WTC11 (cell line): ENCODE results near the gene MCM6. TPM values are rescaled to one million over a fixed set of nuclear protein-coding genes. Genes with fewer than 3 reads are reported as not detected.
"Not testable (repeated sequence)": the region's sequence is repeated elsewhere in the genome, so short reads cannot be mapped to it uniquely, and the experiment has no call there.

Experiments used
- ATAC-seq: fragments of 200-7000 bp; cut with Tn5 transposase; 2 replicates; pipeline ENCODE4 v1.10.0; 2021; ENCODE audit warnings: mild to moderate bottlenecking, moderate library complexity
- CTCF ChIA-PET: fragments of 300-600 bp; sonication (Branson Sonifier 250); formaldehyde crosslinking; loops from one replicate; lab custom pipeline; 2021; ENCODE audit warnings: antibody characterized with exemption; lab: Charles Lee
- POLR2A ChIA-PET: fragments of 350-600 bp; sonication (Branson Sonifier 250); formaldehyde crosslinking; loops from one replicate; lab custom pipeline; 2021; ENCODE audit warnings: antibody characterized with exemption; lab: Charles Lee
- DNase-seq: peaks from one replicate; pipeline ENCODE4 v3.0.0; 2021; ENCODE audit warnings: low spot score
- H3K27ac Mint-ChIP-seq: 2 replicates; pipeline ENCODE4 v1.8.0; 2021; ENCODE audit warnings: mixed read lengths
- H3K27me3 Mint-ChIP-seq: 2 replicates; pipeline ENCODE4 v1.8.0; 2021; ENCODE audit warnings: low read depth, mild to moderate bottlenecking, moderate library complexity, mixed read lengths
- H3K36me3 Mint-ChIP-seq: 2 replicates; pipeline ENCODE4 v1.8.0; 2021; ENCODE audit warnings: mixed read lengths
- H3K4me1 Mint-ChIP-seq: 2 replicates; pipeline ENCODE4 v1.8.0; 2022; ENCODE audit warnings: mixed read lengths
- H3K4me3 Mint-ChIP-seq: 2 replicates; pipeline ENCODE4 v1.8.0; 2021; ENCODE audit warnings: mild to moderate bottlenecking, moderate library complexity, mixed read lengths
- H3K9me3 Mint-ChIP-seq: 2 replicates; pipeline ENCODE4 v1.8.0; 2021; ENCODE audit warnings: mixed read lengths
- CDX4 ChIP-seq: fragments of 250-450 bp; sonication (Bioruptor Pico); IDR thresholded peaks from 2 replicates; pipeline ENCODE4 v1.9.0; 2021; ENCODE audit warnings: moderate library complexity, mild to moderate bottlenecking, inconsistent platforms, borderline replicate concordance
- CREB1 ChIP-seq: sonication (generic); formaldehyde crosslinking; IDR thresholded peaks from 2 replicates; pipeline ENCODE4 v1.8.0; 2023; ENCODE audit warnings: mild to moderate bottlenecking, missing genetic modification reagents
- FOXJ3 ChIP-seq: sonication (generic); formaldehyde crosslinking; IDR thresholded peaks from 2 replicates; pipeline ENCODE4 v1.9.0; 2021; ENCODE audit warnings: missing genetic modification reagents, mild to moderate bottlenecking, borderline replicate concordance
- GRHL2 ChIP-seq: fragments of 250-450 bp; sonication (Bioruptor Pico); IDR thresholded peaks from 2 replicates; pipeline ENCODE4 v1.8.0; 2022; ENCODE audit warnings: mild to moderate bottlenecking, moderate library complexity; ENCODE audit not compliant: insufficient replicate concordance, severe bottlenecking
- HMGA2 ChIP-seq: fragments of 250-450 bp; sonication (Bioruptor Pico); IDR thresholded peaks from 2 replicates; pipeline ENCODE4 v1.4.0; 2021; ENCODE audit warnings: mild to moderate bottlenecking, moderate library complexity
- JUN ChIP-seq: sonication (generic); formaldehyde crosslinking; IDR thresholded peaks from 2 replicates; pipeline ENCODE4 v1.8.0; 2023; ENCODE audit warnings: mild to moderate bottlenecking, missing genetic modification reagents
- MYBL2 ChIP-seq: sonication (generic); formaldehyde crosslinking; IDR thresholded peaks from 2 replicates; pipeline ENCODE4 v1.8.1; 2023; ENCODE audit warnings: mild to moderate bottlenecking, moderate library complexity, missing genetic modification reagents
- NFE2L1 ChIP-seq: sonication (generic); formaldehyde crosslinking; IDR thresholded peaks from 2 replicates; pipeline ENCODE4 v1.8.1; 2023; ENCODE audit warnings: missing genetic modification reagents
- NR1H2 ChIP-seq: sonication (generic); formaldehyde crosslinking; IDR thresholded peaks from 2 replicates; pipeline ENCODE4 v1.9.0; 2021; ENCODE audit warnings: mild to moderate bottlenecking, moderate library complexity, missing genetic modification reagents
- RELA ChIP-seq: sonication (generic); formaldehyde crosslinking; IDR thresholded peaks from 2 replicates; pipeline ENCODE4 v1.8.1; 2022; ENCODE audit warnings: missing genetic modification reagents, mild to moderate bottlenecking, borderline replicate concordance
- SMAD3 ChIP-seq: sonication (generic); formaldehyde crosslinking; IDR thresholded peaks from 2 replicates; pipeline ENCODE4 v1.8.0; 2022; ENCODE audit warnings: missing genetic modification reagents, mild to moderate bottlenecking, borderline replicate concordance
- SOX15 ChIP-seq: fragments of 250-450 bp; sonication (Bioruptor Pico); IDR thresholded peaks from 2 replicates; pipeline ENCODE4 v1.9.0; 2021; ENCODE audit warnings: mild to moderate bottlenecking
- USF2 ChIP-seq: sonication (generic); formaldehyde crosslinking; IDR thresholded peaks from 2 replicates; pipeline ENCODE4 v1.8.1; 2023; ENCODE audit warnings: mild to moderate bottlenecking, missing genetic modification reagents, moderate library complexity
- ZNF219 ChIP-seq: sonication (generic); formaldehyde crosslinking; IDR thresholded peaks from 2 replicates; pipeline ENCODE4 v1.8.0; 2023; ENCODE audit warnings: missing genetic modification reagents, mild to moderate bottlenecking, borderline replicate concordance
- ZNF232 ChIP-seq: sonication (generic); formaldehyde crosslinking; IDR thresholded peaks from 2 replicates; pipeline ENCODE4 v1.8.0; 2022; ENCODE audit warnings: mild to moderate bottlenecking, missing genetic modification reagents
- ZNF317 ChIP-seq: sonication (generic); formaldehyde crosslinking; IDR thresholded peaks from 2 replicates; pipeline ENCODE4 v1.8.1; 2023; ENCODE audit warnings: low read depth, mild to moderate bottlenecking, moderate library complexity, missing genetic modification reagents, borderline replicate concordance
- ZNF396 ChIP-seq: fragments of 250-450 bp; sonication (Bioruptor Pico); IDR thresholded peaks from 2 replicates; pipeline ENCODE4 v1.8.0; 2021; ENCODE audit warnings: mild to moderate bottlenecking, moderate library complexity, borderline replicate concordance
- ZNF416 ChIP-seq: fragments of 250-450 bp; sonication (Bioruptor Pico); IDR thresholded peaks from 2 replicates; pipeline ENCODE4 v1.9.0; 2021; ENCODE audit warnings: mild to moderate bottlenecking, inconsistent platforms
- ZNF423 ChIP-seq: fragments of 250-450 bp; sonication (Bioruptor Pico); IDR thresholded peaks from 2 replicates; pipeline ENCODE4 v2.1.2; 2022; ENCODE audit warnings: mild to moderate bottlenecking, moderate library complexity
- ZNF532 ChIP-seq: fragments of 250-450 bp; sonication (Bioruptor Pico); IDR thresholded peaks from 2 replicates; pipeline ENCODE4 v1.9.0; 2021; ENCODE audit warnings: mild to moderate bottlenecking, borderline replicate concordance
- total RNA-seq: library from RNA; stranded (reverse); gene quantifications from 3 replicates; pipeline ENCODE4 v1.2.3, GENCODE V29; 2021
- TF ChIP-seq, protein P1 (sequence below): sonication (generic); formaldehyde crosslinking; IDR thresholded peaks from 2 replicates; pipeline ENCODE4 v1.8.0; 2022; ENCODE audit warnings: mild to moderate bottlenecking, missing genetic modification reagents
- TF ChIP-seq, protein P2 (sequence below): sonication (generic); formaldehyde crosslinking; IDR thresholded peaks from 2 replicates; pipeline ENCODE4 v1.8.0; 2022; ENCODE audit warnings: missing genetic modification reagents

Gene MCM6
- total RNA-seq, 1 experiment from 2014 or later, result 107 TPM

GRCh38 chr2:135890149-135890548 lies 13.9 kb upstream of the MCM6 start:
- DNase-seq, result no peak
- ChIA-PET POLR2A (no interaction called here), CTCF (no interaction called here)
- ATAC-seq, result no peak
- H3K4me3 Mint-ChIP-seq, result no peak overlapping the region
- TF ChIP-seq CREB1 (no peak), JUN (no peak), NFE2L1 (no peak), ZNF416 (CRISPR knock-in tag) (no peak), NR1H2 (CRISPR knock-in tag) (no peak), CDX4 (CRISPR knock-in tag) (no peak), RELA (CRISPR knock-in tag) (no peak), ZNF317 (CRISPR knock-in tag) (no peak), HMGA2 (no peak), SMAD3 (CRISPR knock-in tag) (no peak), FOXJ3 (CRISPR knock-in tag) (no peak)
- TF ChIP-seq, protein P1, sequence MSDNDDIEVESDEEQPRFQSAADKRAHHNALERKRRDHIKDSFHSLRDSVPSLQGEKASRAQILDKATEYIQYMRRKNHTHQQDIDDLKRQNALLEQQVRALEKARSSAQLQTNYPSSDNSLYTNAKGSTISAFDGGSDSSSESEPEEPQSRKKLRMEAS (CRISPR knock-in tag), result no peak
- peaks cover 5% of the 10 kb centered on the region; the same call in 1 of the 2 replicates for H3K27me3 Mint-ChIP-seq
- H3K4me1 Mint-ChIP-seq, result peaks cover 11% of the 10 kb centered on the region
- H3K36me3 Mint-ChIP-seq, result peaks cover 21% of the 10 kb centered on the region
- peaks cover 33% of the 10 kb centered on the region for H3K9me3 Mint-ChIP-seq
- no peak overlapping the region for H3K27ac Mint-ChIP-seq

- DNase-seq, H3K27me3 Mint-ChIP-seq, H3K27ac Mint-ChIP-seq, ATAC-seq, CTCF ChIA-PET, POLR2A ChIA-PET, H3K4me3 Mint-ChIP-seq: not testable (repeated sequence)
- Mint-ChIP-seq H3K4me1 (peaks cover 11% of the 10 kb centered on the region), H3K36me3 (peaks cover 21% of the 10 kb centered on the region), H3K9me3 (peaks cover 29% of the 10 kb centered on the region)
Observed at GRCh38 chr2:135888587-135888986, 12.3 kb upstream of the MCM6 start.

DNA sequence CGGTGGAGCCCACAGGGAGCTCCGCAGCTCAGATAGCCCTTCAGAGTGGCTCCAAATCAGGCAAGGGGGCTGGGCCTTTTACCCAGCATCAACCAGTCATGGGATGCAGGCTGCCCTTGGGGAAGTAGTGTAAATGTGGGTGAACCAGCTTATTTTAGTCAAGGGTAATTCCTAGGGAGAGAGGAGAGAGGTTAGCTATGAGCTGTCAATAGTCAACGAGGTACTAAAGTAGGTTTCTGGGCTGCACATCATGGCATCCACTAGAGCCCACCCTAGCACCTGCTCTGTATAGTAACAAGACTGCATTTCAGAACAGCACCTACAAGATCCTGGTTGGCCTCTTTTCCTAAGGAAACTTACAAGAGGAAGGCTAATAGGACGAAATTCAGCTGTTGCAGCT lies 9.5 kb upstream of the MCM6 start:
- H3K9me3 Mint-ChIP-seq, result peaks cover 27% of the 10 kb centered on the region
- peaks cover 5% of the 10 kb centered on the region; the same call in 1 of the 2 replicates for H3K27me3 Mint-ChIP-seq
- ATAC-seq (no peak), DNase-seq (no peak)
- H3K36me3 Mint-ChIP-seq, result peaks cover 21% of the 10 kb centered on the region
- H3K4me3 Mint-ChIP-seq, result no peak overlapping the region
- ChIA-PET POLR2A (interaction anchor here (0.6 kb wide), 1 partner anchor 217 kb away, joined by 8 read pairs; no protein-coding TSS in a partner anchor), CTCF (interaction anchor here (1.1 kb wide), 1 partner anchor 499 kb away, joined by 3 read pairs; no protein-coding TSS in a partner anchor)
- TF ChIP-seq ZNF232 (CRISPR knock-in tag) (no peak), MYBL2 (CRISPR knock-in tag) (no peak), GRHL2 (CRISPR knock-in tag) (no peak), ZNF423 (CRISPR knock-in tag) (no peak), SOX15 (no peak), ZNF219 (CRISPR knock-in tag) (no peak), USF2 (no peak), ZNF532 (CRISPR knock-in tag) (no peak), ZNF396 (CRISPR knock-in tag) (no peak)
- TF ChIP-seq, protein P2, sequence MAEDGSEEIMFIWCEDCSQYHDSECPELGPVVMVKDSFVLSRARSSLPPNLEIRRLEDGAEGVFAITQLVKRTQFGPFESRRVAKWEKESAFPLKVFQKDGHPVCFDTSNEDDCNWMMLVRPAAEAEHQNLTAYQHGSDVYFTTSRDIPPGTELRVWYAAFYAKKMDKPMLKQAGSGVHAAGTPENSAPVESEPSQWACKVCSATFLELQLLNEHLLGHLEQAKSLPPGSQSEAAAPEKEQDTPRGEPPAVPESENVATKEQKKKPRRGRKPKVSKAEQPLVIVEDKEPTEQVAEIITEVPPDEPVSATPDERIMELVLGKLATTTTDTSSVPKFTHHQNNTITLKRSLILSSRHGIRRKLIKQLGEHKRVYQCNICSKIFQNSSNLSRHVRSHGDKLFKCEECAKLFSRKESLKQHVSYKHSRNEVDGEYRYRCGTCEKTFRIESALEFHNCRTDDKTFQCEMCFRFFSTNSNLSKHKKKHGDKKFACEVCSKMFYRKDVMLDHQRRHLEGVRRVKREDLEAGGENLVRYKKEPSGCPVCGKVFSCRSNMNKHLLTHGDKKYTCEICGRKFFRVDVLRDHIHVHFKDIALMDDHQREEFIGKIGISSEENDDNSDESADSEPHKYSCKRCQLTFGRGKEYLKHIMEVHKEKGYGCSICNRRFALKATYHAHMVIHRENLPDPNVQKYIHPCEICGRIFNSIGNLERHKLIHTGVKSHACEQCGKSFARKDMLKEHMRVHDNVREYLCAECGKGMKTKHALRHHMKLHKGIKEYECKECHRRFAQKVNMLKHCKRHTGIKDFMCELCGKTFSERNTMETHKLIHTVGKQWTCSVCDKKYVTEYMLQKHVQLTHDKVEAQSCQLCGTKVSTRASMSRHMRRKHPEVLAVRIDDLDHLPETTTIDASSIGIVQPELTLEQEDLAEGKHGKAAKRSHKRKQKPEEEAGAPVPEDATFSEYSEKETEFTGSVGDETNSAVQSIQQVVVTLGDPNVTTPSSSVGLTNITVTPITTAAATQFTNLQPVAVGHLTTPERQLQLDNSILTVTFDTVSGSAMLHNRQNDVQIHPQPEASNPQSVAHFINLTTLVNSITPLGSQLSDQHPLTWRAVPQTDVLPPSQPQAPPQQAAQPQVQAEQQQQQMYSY (CRISPR knock-in tag), result no peak
- H3K27ac Mint-ChIP-seq, result no peak overlapping the region
- peaks cover 9% of the 10 kb centered on the region for H3K4me1 Mint-ChIP-seq
